SIG-M5 (cell line): ENCODE measurements around the gene MUC6.

Source experiments
- DNase-seq: peaks from one replicate; lab custom pipeline; 2025; lab: John Stamatoyannopoulos, UW

The MUC6 gene

DNA sequence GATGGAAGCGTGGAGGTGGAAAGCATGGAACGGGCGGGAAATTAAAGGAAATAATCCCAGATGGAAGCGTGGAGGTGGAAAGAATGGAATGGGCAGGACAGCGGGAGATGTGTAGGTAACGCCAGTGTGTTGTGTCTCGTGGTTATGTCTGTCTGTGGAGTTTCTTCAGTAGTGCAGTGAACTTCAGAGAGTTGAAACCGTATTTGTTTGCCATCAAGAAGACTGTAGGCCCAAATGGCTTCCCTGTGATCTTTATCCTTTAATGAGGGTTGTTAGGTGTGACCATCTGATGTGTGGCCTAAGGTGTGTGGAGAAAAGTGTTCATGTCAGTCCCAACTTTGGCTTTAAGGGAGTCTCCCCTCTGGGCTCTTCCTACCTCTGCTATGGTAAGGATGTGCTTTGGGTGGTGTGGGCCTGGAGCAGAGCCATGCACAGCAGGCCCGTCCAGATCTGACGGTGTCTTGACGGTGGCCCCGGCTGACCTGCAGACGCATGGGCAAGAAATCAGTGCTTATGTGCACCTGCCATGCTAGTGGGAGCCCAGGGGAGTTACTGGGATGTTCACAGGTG, 71.2 kb downstream of the MUC6 start:
- no peak for DNase-seq

GRCh38 chr11:963852-964251, 72.7 kb downstream of the MUC6 start:
- no peak for DNase-seq
